Testis (tissue), 2 donors: ENCODE results near the gene SMIM1.

Experiments used
- CTCF ChIP-seq, 3 experiments: fragments of 450-650 bp in 2 of 3; fragments of 200-600 bp in 1 of 3; sonication (generic) in 1 of 3; IDR thresholded peaks; one replicate each; pipeline ENCODE4 v1.5.1; 2016 to 2019; ENCODE audit warnings: antibody characterized with exemption in 3 of 3, mild to moderate bottlenecking in 2 of 3, moderate library complexity in 1 of 3
- POLR2A ChIP-seq: fragments of 450-650 bp; IDR thresholded peaks from one replicate; pipeline ENCODE4 v1.6.1; 2017; ENCODE audit warnings: antibody characterized with exemption, mild to moderate bottlenecking, moderate library complexity

- TF ChIP-seq CTCF (IDR thresholded peaks at IDR 0.05): no peak
- TF ChIP-seq POLR2A: no peak
These were observed 4.6 kb downstream of the SMIM1 start for GRCh38 chr1:3777078-3777547.
